Measurements from ENCODE around the gene SLC41A1. TPM values are rescaled to one million over a fixed set of nuclear protein-coding genes. Genes with fewer than 3 reads are reported as not detected.

Gene SLC41A1
- total RNA-seq, 1 donor from 2014 or later: 7.6 TPM

DNA sequence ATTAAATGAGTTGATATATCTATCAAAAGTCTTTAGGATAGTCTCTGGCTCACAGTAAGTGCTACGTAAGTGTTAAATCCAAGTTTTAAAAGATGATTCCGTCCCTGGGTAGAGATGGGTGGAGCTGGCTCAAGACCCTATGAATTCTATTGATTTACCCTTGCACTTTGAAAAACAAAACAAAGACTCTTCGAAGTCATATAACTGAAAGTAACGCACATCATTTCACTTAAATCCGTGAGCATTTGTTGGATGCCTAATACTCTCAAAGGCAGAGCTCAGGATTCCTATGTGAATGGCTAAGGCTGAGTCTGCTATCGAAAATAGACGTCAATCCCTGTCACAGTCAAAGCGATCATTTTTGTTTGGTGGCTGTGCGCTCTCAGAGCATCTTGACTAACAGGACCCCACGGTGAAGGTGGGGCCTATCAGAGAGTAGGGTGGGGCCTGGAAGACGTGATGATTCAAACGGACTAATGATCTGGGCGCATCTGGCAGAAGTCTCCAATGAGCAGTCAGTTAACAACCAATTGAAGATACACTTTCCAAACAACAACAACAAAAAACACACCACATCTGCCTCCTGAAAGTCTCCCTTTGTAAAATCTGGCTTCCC, 61.9 kb downstream of the SLC41A1 start:
- DNase-seq: no peak

DNA sequence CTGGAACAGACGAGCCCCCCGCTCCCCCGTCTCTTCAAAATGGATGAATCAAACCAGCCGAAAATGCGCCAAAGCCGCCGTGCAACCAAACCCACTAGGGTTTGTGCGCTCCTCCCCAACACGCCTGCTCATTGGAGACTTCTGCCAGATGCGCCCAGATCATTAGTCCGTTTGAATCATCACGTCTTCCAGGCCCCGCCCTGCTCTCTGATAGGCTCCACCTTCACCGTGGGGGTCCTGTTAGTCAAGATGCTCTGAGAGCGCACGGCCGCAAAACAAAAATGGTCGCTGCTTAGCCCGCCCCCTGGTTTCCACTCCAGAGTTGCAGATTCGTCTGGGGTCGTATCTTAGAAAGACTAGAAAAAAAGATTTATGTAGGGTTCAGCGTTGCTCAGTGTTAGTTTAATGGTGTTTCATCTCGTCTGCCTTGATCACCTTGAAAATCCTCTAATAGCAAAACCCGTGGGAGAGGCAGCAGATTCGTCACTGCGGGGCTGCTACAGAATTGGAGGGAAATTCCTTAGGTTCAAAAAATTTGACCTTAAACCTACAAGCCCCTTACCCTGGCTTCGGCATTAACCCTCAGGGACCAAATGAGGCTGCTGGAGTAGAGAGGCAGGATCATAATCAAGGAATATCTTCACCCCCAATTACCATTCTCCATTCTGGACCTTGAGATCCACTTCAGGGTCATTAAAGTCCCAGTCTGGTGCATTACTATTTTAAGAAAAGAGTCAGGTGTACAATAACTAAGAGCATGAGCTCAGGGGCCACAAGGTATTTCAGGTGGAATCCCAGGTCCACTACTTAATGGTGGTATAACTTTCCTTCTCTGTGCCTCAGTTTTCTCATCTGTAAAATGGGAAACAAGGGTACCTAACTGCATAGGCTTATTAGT, 62.6 kb downstream of the SLC41A1 start, which contains the start of gene NUCKS1:
Gene NUCKS1 (minus strand): TSS at position 45 of the 898 bp plus-strand sequence. CDS start 209 bp downstream, outside the sequence.
- DNase-seq: peak; percentile 98

- peak; percentile 94 for DNase-seq
Observed at GRCh38 chr1:205749234-205750137, 63.5 kb downstream of the SLC41A1 start.

GRCh38 chr1:205748403-205749233, 64.4 kb downstream of the SLC41A1 start:
- peak; percentile 92 for DNase-seq

GRCh38 chr1:205746757-205747412, 66.1 kb downstream of the SLC41A1 start:
- DNase-seq: no peak

- DNase-seq: no peak
Observed at GRCh38 chr1:205744403-205744802, 68.6 kb downstream of the SLC41A1 start.

DNA sequence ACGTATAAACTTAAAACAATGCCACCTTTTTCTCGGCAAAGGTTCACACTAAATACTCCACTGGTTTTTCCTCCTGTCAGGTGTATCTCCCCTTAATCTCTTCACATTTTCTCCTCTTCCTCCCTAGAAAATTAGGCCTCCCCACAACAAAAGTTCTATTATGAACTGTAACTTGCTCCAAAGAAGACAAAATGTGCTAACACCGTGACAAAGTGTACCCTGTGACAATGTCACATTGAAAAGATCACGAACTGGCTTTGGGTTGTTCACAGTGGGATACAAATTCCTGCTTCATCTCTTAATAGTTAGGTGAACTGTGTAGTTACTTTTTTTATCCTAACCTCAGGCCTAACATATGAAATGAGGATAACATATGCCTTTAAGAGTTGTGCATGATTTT, 69.0 kb downstream of the SLC41A1 start:
- no peak for DNase-seq

DNA sequence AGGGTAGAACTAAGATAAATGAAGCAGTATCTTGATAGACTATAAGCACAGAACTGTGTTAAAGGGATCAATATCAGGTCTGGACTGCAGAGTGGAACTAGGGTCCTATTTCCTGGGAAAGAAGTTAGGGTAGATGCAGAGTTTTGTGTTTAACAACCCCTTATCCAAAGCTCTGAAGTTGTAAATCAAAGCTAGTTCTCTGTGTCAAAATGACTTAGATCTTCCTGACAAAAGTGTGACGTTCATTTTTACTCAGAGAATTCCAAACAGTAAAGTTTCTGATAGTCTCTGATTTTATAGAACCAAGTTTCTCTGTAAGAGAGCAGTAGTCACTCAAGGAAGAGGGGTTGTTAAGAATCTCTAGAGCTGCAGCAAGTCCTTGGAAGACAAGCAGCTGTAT, 71.3 kb downstream of the SLC41A1 start:
- no peak for DNase-seq

DNA sequence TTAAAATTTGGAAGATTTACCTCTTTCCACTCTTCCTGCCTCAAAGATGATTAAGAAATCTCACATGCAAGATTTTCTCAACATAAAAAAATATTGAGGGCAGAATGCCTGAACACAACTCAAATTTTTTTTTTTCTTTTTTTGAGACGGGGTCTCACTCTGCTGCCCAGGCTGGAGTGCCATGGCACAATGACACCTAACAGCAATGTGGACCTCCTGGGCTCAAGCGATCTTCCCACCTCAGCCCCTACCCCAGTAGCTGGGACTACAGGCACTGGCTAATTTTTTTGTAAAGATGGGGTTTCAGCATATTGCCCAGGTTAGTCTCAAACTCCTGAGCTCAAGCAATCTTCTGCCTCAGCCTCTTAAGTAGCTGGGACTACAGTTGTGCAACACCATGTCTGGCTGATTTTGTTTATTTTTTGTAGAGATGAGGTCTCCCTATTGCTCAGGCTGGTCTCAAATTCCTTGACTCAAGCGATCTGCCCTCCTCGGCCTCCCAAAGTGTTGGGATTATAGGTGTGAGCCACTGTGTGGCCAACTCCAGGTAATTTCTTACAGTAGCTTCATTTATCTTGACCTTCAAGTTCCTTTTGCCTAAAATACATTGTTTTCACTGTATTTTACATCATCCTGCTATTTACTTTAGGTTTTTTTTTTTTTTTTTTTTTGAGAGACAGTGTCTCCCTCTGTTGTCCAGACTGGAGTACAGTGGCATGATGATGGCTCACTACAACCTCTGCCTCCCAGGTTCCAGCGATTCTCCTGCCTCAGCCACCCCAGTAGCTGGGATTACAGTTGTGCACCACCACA, 73.4 kb downstream of the SLC41A1 start:
- no peak for DNase-seq

Other genes with a start within 250 kb of the SLC41A1 start
- 19.3 TPM for gene ELK4, start 181.2 kb downstream of the SLC41A1 start, total RNA-seq
- 2.7 TPM for gene SLC45A3, start 132.7 kb downstream of the SLC41A1 start, total RNA-seq
- gene NUCKS1, start 63.0 kb downstream of the SLC41A1 start, total RNA-seq: 244 TPM
- 3.8 TPM for gene RAB29, start 37.7 kb downstream of the SLC41A1 start, total RNA-seq
- 0.39 TPM for gene PM20D1, start 36.9 kb upstream of the SLC41A1 start, total RNA-seq
- gene SLC26A9, start 130.3 kb upstream of the SLC41A1 start, total RNA-seq: 0.20 TPM
- gene RAB7B, start 190.2 kb upstream of the SLC41A1 start, total RNA-seq: 17.2 TPM
- gene CTSE, start 210.7 kb upstream of the SLC41A1 start, total RNA-seq: 0.20 TPM
- 5.5 TPM for gene RHEX, start 240.0 kb upstream of the SLC41A1 start, total RNA-seq